Gastrocnemius medialis (tissue), 4 donors: ENCODE data around the gene MYT1.

ENCODE experiments used
- POLR2A ChIP-seq, 2 donors: fragments of 450-650 bp; IDR thresholded peaks; one replicate each; pipeline ENCODE4 v1.6.1; 2017; ENCODE audit warnings: antibody characterized with exemption in 2 of 2, mild to moderate bottlenecking in 2 of 2, moderate library complexity in 2 of 2
- TF ChIP-seq, protein P1 (sequence below), 5 experiments: fragments of 450-650 bp in 3 of 5; fragments of 200-600 bp in 2 of 5; sonication (generic) in 2 of 5; IDR thresholded peaks in 4 of 5; conservative IDR thresholded peaks in 1 of 5; 1 replicate in 4 of 5; 2 replicates in 1 of 5; pipeline ENCODE4 v1.5.1; 2016 to 2019; ENCODE audit warnings: antibody characterized with exemption in 5 of 5, mild to moderate bottlenecking in 3 of 5, moderate library complexity in 3 of 5

DNA sequence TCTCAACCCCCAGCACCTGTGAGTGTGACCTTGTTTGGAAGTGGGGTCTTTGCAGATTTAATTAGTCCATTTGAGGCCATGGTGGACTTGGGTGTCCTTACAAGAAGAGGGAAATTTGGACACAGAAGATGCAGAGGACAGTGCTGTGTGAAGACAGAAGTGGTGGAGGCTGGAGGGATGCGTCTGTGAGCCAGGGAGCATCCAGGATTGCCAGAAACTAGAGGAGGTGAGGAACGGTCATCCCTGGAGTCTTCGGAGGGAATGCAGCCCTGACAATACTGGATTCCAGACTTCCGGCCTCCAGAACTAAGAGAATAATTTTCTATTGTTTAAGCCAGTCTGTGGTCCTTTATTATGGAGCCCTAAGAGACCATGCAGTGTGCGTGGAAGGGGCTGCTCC, 34.0 kb upstream of the MYT1 start:
- TF ChIP-seq, protein P1, sequence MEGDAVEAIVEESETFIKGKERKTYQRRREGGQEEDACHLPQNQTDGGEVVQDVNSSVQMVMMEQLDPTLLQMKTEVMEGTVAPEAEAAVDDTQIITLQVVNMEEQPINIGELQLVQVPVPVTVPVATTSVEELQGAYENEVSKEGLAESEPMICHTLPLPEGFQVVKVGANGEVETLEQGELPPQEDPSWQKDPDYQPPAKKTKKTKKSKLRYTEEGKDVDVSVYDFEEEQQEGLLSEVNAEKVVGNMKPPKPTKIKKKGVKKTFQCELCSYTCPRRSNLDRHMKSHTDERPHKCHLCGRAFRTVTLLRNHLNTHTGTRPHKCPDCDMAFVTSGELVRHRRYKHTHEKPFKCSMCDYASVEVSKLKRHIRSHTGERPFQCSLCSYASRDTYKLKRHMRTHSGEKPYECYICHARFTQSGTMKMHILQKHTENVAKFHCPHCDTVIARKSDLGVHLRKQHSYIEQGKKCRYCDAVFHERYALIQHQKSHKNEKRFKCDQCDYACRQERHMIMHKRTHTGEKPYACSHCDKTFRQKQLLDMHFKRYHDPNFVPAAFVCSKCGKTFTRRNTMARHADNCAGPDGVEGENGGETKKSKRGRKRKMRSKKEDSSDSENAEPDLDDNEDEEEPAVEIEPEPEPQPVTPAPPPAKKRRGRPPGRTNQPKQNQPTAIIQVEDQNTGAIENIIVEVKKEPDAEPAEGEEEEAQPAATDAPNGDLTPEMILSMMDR (IDR thresholded peaks at IDR 0.05 in 4 of 5, conservative IDR thresholded peaks at IDR 0.05 in 1 of 5): no peak
- no peak for TF ChIP-seq POLR2A (IDR thresholded peaks at IDR 0.05)
